GM21723 (cell line): ENCODE results near the gene MYOG.

Source experiments
- ATAC-seq: cut with Tn5 transposase; IDR thresholded peaks from one replicate; pipeline ENCODE4 v1.9.1; 2021; ENCODE audit warnings: mild to moderate bottlenecking, moderate library complexity; ENCODE audit not compliant: unreplicated experiment

MYOG gene

GRCh38 chr1:203034422-203035110, 51.2 kb downstream of the MYOG start:
- ATAC-seq, result no peak

- ATAC-seq, result no peak
These were observed 51.9 kb downstream of the MYOG start for GRCh38 chr1:203033917-203034316.

GRCh38 chr1:203033287-203033686, 52.5 kb downstream of the MYOG start:
- no peak for ATAC-seq
